GM12872 (cell line): ENCODE results near the gene SMC3.
A peak's percentile ranks its signal among the peaks of the same experiment; 100 is the strongest.

ENCODE experiments used
- CTCF ChIP-seq: IDR thresholded peaks from 3 replicates; pipeline ENCODE4 v1.5.1; 2011; ENCODE audit warnings: low read depth, mild to moderate bottlenecking, low read length, moderate library complexity; ENCODE audit not compliant: insufficient read depth

The SMC3 gene

GRCh38 chr10:110548002-110548401 is 19.5 kb upstream of the SMC3 start:
- TF ChIP-seq CTCF, result no peak

GRCh38 chr10:110549211-110549610 is 18.3 kb upstream of the SMC3 start:
- no peak for TF ChIP-seq CTCF

- no peak for TF ChIP-seq CTCF
Observed at GRCh38 chr10:110553905-110554304, 13.6 kb upstream of the SMC3 start.

GRCh38 chr10:110556296-110556695 is 11.2 kb upstream of the SMC3 start:
- TF ChIP-seq CTCF, result no peak

- TF ChIP-seq CTCF, result peak; percentile 63
Observed at GRCh38 chr10:110556969-110557601, 10.4 kb upstream of the SMC3 start.

GRCh38 chr10:110558041-110558440 is 9.5 kb upstream of the SMC3 start:
- no peak for TF ChIP-seq CTCF

GRCh38 chr10:110560012-110560411 is 7.5 kb upstream of the SMC3 start:
- TF ChIP-seq CTCF, result no peak
